Gastrocnemius medialis (tissue), 4 donors: ENCODE results near the gene OSTF1. TPM values are rescaled to one million over a fixed set of nuclear protein-coding genes. Genes with fewer than 3 reads are reported as not detected.

Source experiments
- ATAC-seq, 2 donors: fragments of 150-250 bp; one replicate each; pipeline ENCODE4 v1.9.1; 2016
- DNase-seq, 2 donors: peaks; one replicate each; pipeline ENCODE4 v3.0.0-alpha.2; 2019
- H3K27ac ChIP-seq, 4 donors: fragments of 200-600 bp; sonication (generic); 1 replicate in 1 of 4; 2 replicates in 3 of 4; pipeline ENCODE4 v1.5.1; 2016 to 2018; ENCODE audit warnings: mild to moderate bottlenecking in 2 of 4, moderate library complexity in 1 of 4
- H3K27me3 ChIP-seq, 3 donors: fragments of 200-600 bp; sonication (generic) in 2 of 3; 1 replicate in 1 of 3; 2 replicates in 2 of 3; pipeline versions ENCODE4 v1.5.1 to v1.6.0; 2016 to 2019; ENCODE audit warnings: mild to moderate bottlenecking in 1 of 3, moderate library complexity in 1 of 3
- H3K36me3 ChIP-seq, 2 donors: fragments of 200-600 bp; sonication (generic) in 1 of 2; one replicate each; pipeline ENCODE4 v1.5.1; 2017 to 2018
- H3K4me1 ChIP-seq, 2 donors: fragments of 200-600 bp; sonication (generic) in 1 of 2; one replicate each; pipeline ENCODE4 v1.5.1; 2016 to 2017; ENCODE audit warnings: mild to moderate bottlenecking in 2 of 2
- H3K4me3 ChIP-seq, 4 donors: fragments of 200-600 bp; sonication (generic) in 3 of 4; 1 replicate in 1 of 4; 2 replicates in 3 of 4; pipeline ENCODE4 v1.5.1; 2016 to 2019; ENCODE audit warnings: mild to moderate bottlenecking in 2 of 4
- H3K9me3 ChIP-seq, 3 donors: fragments of 200-600 bp; sonication (generic) in 2 of 3; 1 replicate in 1 of 3; 2 replicates in 2 of 3; pipeline ENCODE4 v1.5.1; 2016 to 2019
- CTCF ChIP-seq, 5 experiments: fragments of 450-650 bp in 3 of 5; fragments of 200-600 bp in 2 of 5; sonication (generic) in 2 of 5; IDR thresholded peaks in 4 of 5; conservative IDR thresholded peaks in 1 of 5; 1 replicate in 4 of 5; 2 replicates in 1 of 5; pipeline ENCODE4 v1.5.1; 2016 to 2019; ENCODE audit warnings: antibody characterized with exemption in 5 of 5, mild to moderate bottlenecking in 3 of 5, moderate library complexity in 3 of 5
- POLR2A ChIP-seq, 2 donors: fragments of 450-650 bp; IDR thresholded peaks; one replicate each; pipeline ENCODE4 v1.6.1; 2017; ENCODE audit warnings: antibody characterized with exemption in 2 of 2, mild to moderate bottlenecking in 2 of 2, moderate library complexity in 2 of 2
- in situ Hi-C, 4 donors: fragments of 200-750 bp; cut with MboI; loops; one replicate each; pipeline versions ENCODE4 v1.15.0 to v1.8.0; 2017; ENCODE audit warnings: low sequenced_read_pairs in 4 of 4
- intact Hi-C: fragments of 100-400 bp; cut with DNase I; formaldehyde crosslinking; loops from one replicate; pipeline ENCODE4 v1.15.1; 2023; ENCODE audit warnings: low total_unique reads
- total RNA-seq, 4 donors: library from RNA; depleted of rRNA; stranded (reverse); fragments of >200 nt; gene quantifications; one replicate each; pipeline versions ENCODE4 v1.1.0 to v1.2.3, GENCODE V29; 2016

The OSTF1 gene
- total RNA-seq, 4 donors from 2014 or later, result 5.2 to 9.8 (median 6.2) TPM

- ATAC-seq, result no peak
- intact Hi-C loops (no loop called here), in situ Hi-C loops (no loop called here)
- no peaks in the 10 kb centered on the region for H3K36me3 ChIP-seq
- no peak overlapping the region for H3K4me3 ChIP-seq
- no peaks in the 10 kb centered on the region for H3K9me3 ChIP-seq
- no peak for DNase-seq
- TF ChIP-seq POLR2A (IDR thresholded peaks at IDR 0.05), result no peak
- TF ChIP-seq CTCF (IDR thresholded peaks at IDR 0.05 in 4 of 5, conservative IDR thresholded peaks at IDR 0.05 in 1 of 5), result no peak
- H3K27me3 ChIP-seq, result peaks cover 0 to 3% (median 0%) of the 10 kb centered on the region in 3 donors
- H3K4me1 ChIP-seq, result no peaks in the 10 kb centered on the region
- H3K27ac ChIP-seq, result no peak overlapping the region
Measured at GRCh38 chr9:75054368-75055001, 33.8 kb upstream of the OSTF1 start.

- H3K9me3 ChIP-seq, result no peaks in the 10 kb centered on the region
- intact Hi-C loops (no loop called here), in situ Hi-C loops (no loop called here)
- H3K27me3 ChIP-seq, result no peaks in the 10 kb centered on the region
- H3K36me3 ChIP-seq, result peaks cover 0 to 12% of the 10 kb centered on the region in 2 donors
- TF ChIP-seq POLR2A (IDR thresholded peaks at IDR 0.05) (no peak), CTCF (IDR thresholded peaks at IDR 0.05 in 4 of 5, conservative IDR thresholded peaks at IDR 0.05 in 1 of 5) (no peak)
- H3K27ac ChIP-seq, result no peak overlapping the region
- H3K4me3 ChIP-seq, result no peak overlapping the region
- ATAC-seq (no peak), DNase-seq (no peak)
- H3K4me1 ChIP-seq, result peaks cover 0 to 6% of the 10 kb centered on the region in 2 donors
Measured at GRCh38 chr9:75061169-75061568, 27.1 kb upstream of the OSTF1 start.

GRCh38 chr9:75063556-75064305 is 24.6 kb upstream of the OSTF1 start:
- in situ Hi-C loops, result no loop called here
- ATAC-seq (no peak), DNase-seq (no peak)
- H3K27ac ChIP-seq, result no peak overlapping the region
- H3K27me3 ChIP-seq, result no peaks in the 10 kb centered on the region
- H3K4me1 ChIP-seq, result peaks cover 0 to 6% of the 10 kb centered on the region in 2 donors
- peaks cover 0 to 12% of the 10 kb centered on the region in 2 donors for H3K36me3 ChIP-seq
- TF ChIP-seq POLR2A (IDR thresholded peaks at IDR 0.05), result no peak
- TF ChIP-seq CTCF (IDR thresholded peaks at IDR 0.05 in 4 of 5, conservative IDR thresholded peaks at IDR 0.05 in 1 of 5), result no peak
- H3K4me3 ChIP-seq, result no peak overlapping the region
- H3K9me3 ChIP-seq, result no peaks in the 10 kb centered on the region
- intact Hi-C loops, result no loop called here

- Histone ChIP-seq H3K27me3 (no peaks in the 10 kb centered on the region), H3K9me3 (no peaks in the 10 kb centered on the region), H3K36me3 (peaks cover 0 to 15% of the 10 kb centered on the region in 2 donors), H3K27ac (no peak overlapping the region), H3K4me1 (peaks cover 0 to 6% of the 10 kb centered on the region in 2 donors), H3K4me3 (no peak overlapping the region)
- intact Hi-C loops (no loop called here), in situ Hi-C loops (no loop called here)
- ATAC-seq (no peak), DNase-seq (no peak)
- TF ChIP-seq POLR2A (IDR thresholded peaks at IDR 0.05), result no peak
- no peak for TF ChIP-seq CTCF (IDR thresholded peaks at IDR 0.05 in 4 of 5, conservative IDR thresholded peaks at IDR 0.05 in 1 of 5)
Measured at GRCh38 chr9:75064307-75065025, 23.8 kb upstream of the OSTF1 start.
